ENCODE data around the gene PAPPA. TPM values are rescaled to one million over a fixed set of nuclear protein-coding genes. Genes with fewer than 3 reads are reported as not detected.

The PAPPA gene
- total and polyA plus RNA-seq, 2 of the 8 experiments (the other 6 are each of a cell fraction or from before 2014, with no cell fraction given): 0.18 to 0.63 TPM

GRCh38 chr9:116152941-116153764 lies 438 bp upstream of the PAPPA start (continued):
- TF ChIP-seq SP4 (IDR thresholded peaks at IDR 0.05; ENCODE audit: low read length) (no peak), RAD21 (IDR thresholded peaks at IDR 0.05 in 1 of 2, conservative IDR thresholded peaks at IDR 0.05 in 1 of 2; ENCODE audit: low read depth in 2 of 2, low read length in 2 of 2) (no peak), TEAD4 (IDR thresholded peaks at IDR 0.05; ENCODE audit: low read depth, low read length) (no peak), MAX (IDR thresholded peaks at IDR 0.05) (no peak), NANOG (IDR thresholded peaks at IDR 0.05; ENCODE audit: insufficient read depth, low read depth, low read length, poor library complexity, severe bottlenecking) (no peak)

Measured in H1 (cell line).